H9 (cell line): ENCODE results near the gene THBS3. TPM values are rescaled to one million over a fixed set of nuclear protein-coding genes. Genes with fewer than 3 reads are reported as not detected.

Source experiments
- DNase-seq: peaks from one replicate; pipeline ENCODE4 v3.0.0-alpha.2; 2017
- H2AFZ ChIP-seq: one replicate; pipeline ENCODE4 v1.6.1; 2013; ENCODE audit warnings: mild to moderate bottlenecking, low read length, control low read depth, moderate library complexity
- H2AK5ac ChIP-seq: 2 replicates; pipeline ENCODE4 v1.6.1; 2013; ENCODE audit warnings: low read length, control low read depth, mixed read lengths; ENCODE audit not compliant: insufficient read length
- H2BK120ac ChIP-seq: one replicate; pipeline ENCODE4 v1.6.1; 2013; ENCODE audit warnings: low read depth, mild to moderate bottlenecking, low read length, control low read depth, inconsistent platforms; ENCODE audit not compliant: poor library complexity, severe bottlenecking
- H2BK12ac ChIP-seq: 2 replicates; pipeline ENCODE4 v1.6.1; 2013; ENCODE audit warnings: low read length, control low read depth, mixed read lengths, low read depth; ENCODE audit not compliant: insufficient read length
- H2BK15ac ChIP-seq: 2 replicates; pipeline ENCODE4 v1.6.1; 2013; ENCODE audit warnings: low read depth, low read length, control low read depth
- H2BK20ac ChIP-seq: one replicate; pipeline ENCODE4 v1.6.1; 2013; ENCODE audit warnings: low read depth, mild to moderate bottlenecking, low read length, control low read depth, inconsistent platforms; ENCODE audit not compliant: poor library complexity, severe bottlenecking
- H2BK5ac ChIP-seq: 2 replicates; pipeline ENCODE4 v1.6.1; 2013; ENCODE audit warnings: low read length, control low read depth, mixed read lengths; ENCODE audit not compliant: insufficient read length
- H3K14ac ChIP-seq: 2 replicates; pipeline ENCODE4 v1.6.1; 2013; ENCODE audit warnings: low read length, control low read depth; ENCODE audit not compliant: insufficient read depth
- H3K18ac ChIP-seq: 2 replicates; pipeline ENCODE4 v1.6.1; 2013; ENCODE audit warnings: low read depth, mild to moderate bottlenecking, mixed read lengths, low read length, control low read depth; ENCODE audit not compliant: insufficient read length
- H3K23ac ChIP-seq: 2 replicates; pipeline ENCODE4 v1.6.1; 2013; ENCODE audit warnings: low read length, control low read depth, mixed read lengths, low read depth; ENCODE audit not compliant: insufficient read length
- H3K23me2 ChIP-seq: 2 replicates; pipeline ENCODE4 v1.6.1; 2013; ENCODE audit warnings: low read depth, mild to moderate bottlenecking, mixed read lengths, low read length, control low read depth; ENCODE audit not compliant: insufficient read length, poor library complexity, severe bottlenecking
- H3K27ac ChIP-seq: 2 replicates; pipeline ENCODE4 v1.5.1; 2013; ENCODE audit warnings: low read length, control low read depth, mixed read lengths, low read depth; ENCODE audit not compliant: insufficient read length
- H3K27me3 ChIP-seq: 2 replicates; pipeline ENCODE4 v1.6.1; 2013; ENCODE audit warnings: low read length, control low read depth, inconsistent platforms; ENCODE audit not compliant: insufficient read depth
- H3K4ac ChIP-seq: 2 replicates; pipeline ENCODE4 v1.6.1; 2013; ENCODE audit warnings: low read depth, mild to moderate bottlenecking, control low read depth, inconsistent platforms, low read length, moderate library complexity
- H3K4me1 ChIP-seq: 2 replicates; pipeline ENCODE4 v1.6.1; 2013; ENCODE audit warnings: low read length, control low read depth, inconsistent platforms; ENCODE audit not compliant: insufficient read depth
- H3K4me2 ChIP-seq: 2 replicates; pipeline ENCODE4 v1.6.1; 2013; ENCODE audit warnings: low read length, control low read depth, mixed read lengths; ENCODE audit not compliant: insufficient read length, insufficient read depth
- H3K56ac ChIP-seq: 2 replicates; pipeline ENCODE4 v1.6.1; 2013; ENCODE audit warnings: low read depth, mild to moderate bottlenecking, mixed read lengths, low read length, control low read depth; ENCODE audit not compliant: insufficient read length
- H3K79me1 ChIP-seq: 2 replicates; pipeline ENCODE4 v1.6.1; 2013; ENCODE audit warnings: low read depth, mild to moderate bottlenecking, moderate library complexity, low read length, control low read depth, inconsistent platforms; ENCODE audit not compliant: insufficient read depth, poor library complexity, severe bottlenecking
- H3K79me2 ChIP-seq: 2 replicates; pipeline ENCODE4 v1.6.1; 2013; ENCODE audit warnings: low read length, control low read depth, inconsistent platforms; ENCODE audit not compliant: insufficient read depth
- H3K9ac ChIP-seq: 2 replicates; pipeline ENCODE4 v1.6.1; 2013; ENCODE audit warnings: low read length, control low read depth, mixed read lengths; ENCODE audit not compliant: insufficient read length; ENCODE audit errors: extremely low read depth
- H3K9me3 ChIP-seq: one replicate; pipeline ENCODE4 v1.6.1; 2013; ENCODE audit warnings: low read depth, low read length, inconsistent platforms; ENCODE audit not compliant: control insufficient read depth
- H3T11ph ChIP-seq: one replicate; pipeline ENCODE4 v1.6.1; 2013; ENCODE audit warnings: mild to moderate bottlenecking, low read length, control low read depth, inconsistent platforms
- H4K20me1 ChIP-seq: one replicate; pipeline ENCODE4 v1.6.1; 2013; ENCODE audit not compliant: control insufficient read depth, insufficient read length, insufficient read depth
- H4K5ac ChIP-seq: 2 replicates; pipeline ENCODE4 v1.6.1; 2013; ENCODE audit warnings: low read depth, mild to moderate bottlenecking, mixed read lengths, low read length, control low read depth; ENCODE audit not compliant: insufficient read length
- H4K8ac ChIP-seq: replicated peaks from 2 replicates; pipeline ENCODE4 v1.6.1; 2013; ENCODE audit warnings: low read length, control low read depth, mixed read lengths, low read depth; ENCODE audit not compliant: insufficient read length
- H4K91ac ChIP-seq: 2 replicates; pipeline ENCODE4 v1.6.1; 2013; ENCODE audit warnings: low read depth, mild to moderate bottlenecking, moderate library complexity, mixed read lengths, low read length, control low read depth; ENCODE audit not compliant: insufficient read length
- H3K27ac Mint-ChIP-seq, 3 experiments: 2 replicates in 2 of 3; 3 replicates in 1 of 3; pipeline ENCODE4 v1.8.0; 2020 to 2021; ENCODE audit warnings: mixed read lengths in 3 of 3, mild to moderate bottlenecking in 1 of 3, moderate library complexity in 1 of 3
- H3K27me3 Mint-ChIP-seq: 2 replicates; pipeline ENCODE4 v1.8.0; 2021; ENCODE audit warnings: low read depth, mild to moderate bottlenecking, moderate library complexity, mixed read lengths
- H3K36me3 Mint-ChIP-seq, 3 experiments: 2 replicates in 2 of 3; 3 replicates in 1 of 3; pipeline ENCODE4 v1.8.0; 2020 to 2021; ENCODE audit warnings: low read depth in 3 of 3, mixed read lengths in 3 of 3; ENCODE audit not compliant: insufficient read depth in 1 of 3
- H3K4me1 Mint-ChIP-seq, 2 experiments: 2 replicates each; pipeline ENCODE4 v1.8.0; 2020; ENCODE audit warnings: mixed read lengths in 2 of 2
- H3K4me3 Mint-ChIP-seq, 2 experiments: 2 replicates in 1 of 2; 3 replicates in 1 of 2; pipeline ENCODE4 v1.8.0; 2020 to 2021; ENCODE audit warnings: mild to moderate bottlenecking in 2 of 2, mixed read lengths in 2 of 2, moderate library complexity in 1 of 2
- H3K9me3 Mint-ChIP-seq, 2 experiments: 2 replicates in 1 of 2; 3 replicates in 1 of 2; pipeline ENCODE4 v1.8.0; 2020; ENCODE audit warnings: mild to moderate bottlenecking in 2 of 2, mixed read lengths in 2 of 2, moderate library complexity in 1 of 2
- CTCF ChIP-seq: fragments of 200-600 bp; sonication (generic); conservative IDR thresholded peaks from 3 replicates; pipeline ENCODE4 v1.8.0; 2021; ENCODE audit warnings: antibody characterized with exemption, mild to moderate bottlenecking
- WGBS: extraction: QIAGEN DNeasy Blood & Tissue Kit; methylation state at CpG from one replicate; pipeline ENCODE4 v1.1.7; 2013; ENCODE audit warnings: missing lambda C conversion rate, low lambda C conversion rate, mixed read lengths; ENCODE audit not compliant: insufficient read length; ENCODE audit errors: extremely low coverage; 5-methylcytosine and 5-hydroxymethylcytosine counted together
- total RNA-seq: library from RNA; stranded (reverse); gene quantifications from 2 replicates; pipeline ENCODE4 v1.2.1, GENCODE V29; 2021

THBS3 gene
- total RNA-seq, 1 experiment from 2014 or later, result 5.9 TPM

GRCh38 chr1:155172732-155173477, 34.8 kb downstream of the THBS3 start, which contains the start of gene KRTCAP2:
Gene KRTCAP2 (minus strand): TSS chr1:155173304. CDS start chr1:155173224, 80 bp downstream.
- no peaks in the 10 kb centered on the region; the same call in none of the 2 replicates for H3K27me3 Mint-ChIP-seq
- Histone ChIP-seq H4K8ac (no peak within 1 kb of the TSS), H3K79me1 (no peaks in the 10 kb centered on the region), H3K4me2 (peak within 1 kb of the TSS; percentile 75), H3K27me3 (no peaks in the 10 kb centered on the region), H3K4ac (no peak within 1 kb of the TSS), H3K23me2 (peaks cover 18% of the 10 kb centered on the region), H3T11ph (no peak within 1 kb of the TSS), H4K91ac (no peak within 1 kb of the TSS), H3K9me3 (no peaks in the 10 kb centered on the region), H4K5ac (no peak within 1 kb of the TSS), H3K9ac (peak within 1 kb of the TSS; percentile 76), H2BK15ac (no peak within 1 kb of the TSS), H3K18ac (peak within 1 kb of the TSS; percentile 43), H2BK12ac (no peak within 1 kb of the TSS), H3K23ac (no peak within 1 kb of the TSS), H3K14ac (peak within 1 kb of the TSS; percentile 40; the same call in 1 of the 2 replicates), H2BK5ac (no peak within 1 kb of the TSS), H3K4me1 (no peaks in the 10 kb centered on the region), H2BK120ac (no peak within 1 kb of the TSS), H2BK20ac (no peak within 1 kb of the TSS), H3K79me2 (no peaks in the 10 kb centered on the region; the same call in 1 of the 2 replicates), H3K27ac (no peak within 1 kb of the TSS), H2AK5ac (no peak within 1 kb of the TSS), H2AFZ (no peak within 1 kb of the TSS), H3K56ac (no peak within 1 kb of the TSS), H4K20me1 (no peaks in the 10 kb centered on the region)
- H3K27ac Mint-ChIP-seq, result peak within 1 kb of the TSS; percentile 93 to 95 (median 95)
- H3K4me1 Mint-ChIP-seq, result peaks cover 23 to 37% of the 10 kb centered on the region in 2 experiments
- TF ChIP-seq CTCF, result peak; percentile 94
- no peaks in the 10 kb centered on the region for H3K9me3 Mint-ChIP-seq
- H3K36me3 Mint-ChIP-seq, result peaks cover 14 to 41% (median 32%) of the 10 kb centered on the region in 3 experiments
- no CpG with 5 or more reads among the region's 57 CpGs for WGBS
- DNase-seq, result peak; percentile 97
- H3K4me3 Mint-ChIP-seq, result peak within 1 kb of the TSS; percentile 92 to 97
